Sigmoid colon (tissue), 4 donors: ENCODE measurements around the gene FBXO15.

ENCODE experiments used
- POLR2A ChIP-seq, 2 donors: fragments of 450-650 bp; IDR thresholded peaks; one replicate each; pipeline ENCODE4 v1.6.1; 2016; ENCODE audit warnings: antibody characterized with exemption in 2 of 2, mild to moderate bottlenecking in 2 of 2, moderate library complexity in 2 of 2
- POLR2AphosphoS5 ChIP-seq, 4 donors: sonication (generic); formaldehyde crosslinking; IDR thresholded peaks; one replicate each; pipeline ENCODE4 v1.6.1; 2017; ENCODE audit warnings: antibody characterized with exemption in 4 of 4
- TF ChIP-seq, protein P1 (sequence below), 4 experiments: fragments of 450-650 bp in 3 of 4; fragments of 200-600 bp in 1 of 4; IDR thresholded peaks; one replicate each; pipeline ENCODE4 v1.5.1; 2016 to 2019; ENCODE audit warnings: antibody characterized with exemption in 4 of 4, mild to moderate bottlenecking in 3 of 4, moderate library complexity in 2 of 4

DNA sequence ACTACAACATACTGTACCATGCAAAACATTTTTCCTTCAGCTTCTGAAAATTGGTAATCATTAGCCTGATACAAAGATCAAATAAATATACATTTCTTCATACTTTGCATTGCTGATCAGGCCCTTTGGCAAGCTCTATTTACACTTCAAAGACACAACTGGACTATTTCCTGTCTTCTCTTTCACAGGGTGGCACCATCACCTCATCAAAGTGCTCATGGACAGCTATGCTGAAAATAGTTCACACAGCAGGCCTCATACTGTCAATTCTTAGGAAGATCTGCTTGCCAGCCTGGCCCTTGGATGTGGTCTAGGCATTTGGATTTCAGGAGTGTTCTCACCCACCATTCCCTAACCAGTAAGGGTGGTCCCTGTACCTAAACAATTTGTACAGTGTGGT, 33.9 kb downstream of the FBXO15 start:
- TF ChIP-seq, protein P1, sequence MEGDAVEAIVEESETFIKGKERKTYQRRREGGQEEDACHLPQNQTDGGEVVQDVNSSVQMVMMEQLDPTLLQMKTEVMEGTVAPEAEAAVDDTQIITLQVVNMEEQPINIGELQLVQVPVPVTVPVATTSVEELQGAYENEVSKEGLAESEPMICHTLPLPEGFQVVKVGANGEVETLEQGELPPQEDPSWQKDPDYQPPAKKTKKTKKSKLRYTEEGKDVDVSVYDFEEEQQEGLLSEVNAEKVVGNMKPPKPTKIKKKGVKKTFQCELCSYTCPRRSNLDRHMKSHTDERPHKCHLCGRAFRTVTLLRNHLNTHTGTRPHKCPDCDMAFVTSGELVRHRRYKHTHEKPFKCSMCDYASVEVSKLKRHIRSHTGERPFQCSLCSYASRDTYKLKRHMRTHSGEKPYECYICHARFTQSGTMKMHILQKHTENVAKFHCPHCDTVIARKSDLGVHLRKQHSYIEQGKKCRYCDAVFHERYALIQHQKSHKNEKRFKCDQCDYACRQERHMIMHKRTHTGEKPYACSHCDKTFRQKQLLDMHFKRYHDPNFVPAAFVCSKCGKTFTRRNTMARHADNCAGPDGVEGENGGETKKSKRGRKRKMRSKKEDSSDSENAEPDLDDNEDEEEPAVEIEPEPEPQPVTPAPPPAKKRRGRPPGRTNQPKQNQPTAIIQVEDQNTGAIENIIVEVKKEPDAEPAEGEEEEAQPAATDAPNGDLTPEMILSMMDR (IDR thresholded peaks at IDR 0.05) = no peak
- TF ChIP-seq POLR2A (IDR thresholded peaks at IDR 0.05) (no peak), POLR2AphosphoS5 (IDR thresholded peaks at IDR 0.05) (no peak)
